HEK293 (cell line): ENCODE data around the gene SORL1.

ENCODE experiments used
- CTCF ChIA-PET: fragments of 350-600 bp; formaldehyde crosslinking; extraction: SDS; loops from one replicate; lab custom pipeline; 2021; ENCODE audit warnings: antibody characterized with exemption; lab: Yijun Ruan, JAX
- POLR2A ChIA-PET: fragments of 300-600 bp; formaldehyde crosslinking; extraction: SDS; loops from one replicate; lab custom pipeline; 2020; ENCODE audit warnings: antibody characterized with exemption, inconsistent platforms; lab: Yijun Ruan, JAX
- H3K27ac ChIP-seq: fragments of 200-500 bp; sonication (Bioruptor generic); 2 replicates; pipeline ENCODE4 v1.5.1; 2014; ENCODE audit warnings: low read depth, low read length, control low read depth, inconsistent platforms; ENCODE audit errors: extremely low read depth
- H3K36me3 ChIP-seq, 2 experiments: fragments of 200-500 bp in 1 of 2; sonication (Bioruptor generic) in 1 of 2; 1 replicate in 1 of 2; 2 replicates in 1 of 2; pipeline ENCODE4 v1.5.1; 2014 to 2017; ENCODE audit warnings: inconsistent platforms in 2 of 2, low read length in 2 of 2; ENCODE audit not compliant: control insufficient read depth in 2 of 2, insufficient read depth in 1 of 2
- H3K4me1 ChIP-seq: fragments of 200-500 bp; sonication (Bioruptor generic); 2 replicates; pipeline ENCODE4 v1.5.1; 2014; ENCODE audit warnings: mild to moderate bottlenecking, low read length, inconsistent platforms; ENCODE audit not compliant: control insufficient read depth, insufficient read depth
- H3K4me3 ChIP-seq: 2 replicates; pipeline ENCODE4 v1.5.1; 2011; ENCODE audit warnings: low read depth, mild to moderate bottlenecking, control low read depth, low read length, moderate library complexity
- H3K9me3 ChIP-seq: fragments of 200-500 bp; sonication (Bioruptor generic); 2 replicates; pipeline ENCODE4 v1.5.1; 2014; ENCODE audit warnings: low read depth, low read length, inconsistent platforms; ENCODE audit not compliant: control insufficient read depth, insufficient read depth
- BCL11A ChIP-seq: fragments of 450-650 bp; formaldehyde crosslinking; IDR thresholded peaks from 2 replicates; pipeline ENCODE4 v1.5.1; 2016; ENCODE audit warnings: low read depth, missing biosample characterization, missing genetic modification characterization
- ELK4 ChIP-seq: IDR thresholded peaks from 2 replicates; pipeline ENCODE4 v1.6.1; 2011; ENCODE audit warnings: mild to moderate bottlenecking, low read depth, low read length, borderline replicate concordance
- GLI2 ChIP-seq: fragments of 450-650 bp; formaldehyde crosslinking; IDR thresholded peaks from 2 replicates; pipeline ENCODE4; 2017; ENCODE audit warnings: missing biosample characterization, missing genetic modification characterization, low read depth, borderline replicate concordance
- HOXA7 ChIP-seq: sonication (generic); formaldehyde crosslinking; IDR thresholded peaks from 2 replicates; pipeline ENCODE4 v1.8.1; 2022; ENCODE audit warnings: missing genetic modification reagents, borderline replicate concordance
- RBAK ChIP-seq: fragments of 450-650 bp; formaldehyde crosslinking; IDR thresholded peaks from 2 replicates; pipeline ENCODE4 v1.5.1; 2016; ENCODE audit warnings: missing biosample characterization, missing genetic modification characterization
- SP7 ChIP-seq: fragments of 450-650 bp; formaldehyde crosslinking; IDR thresholded peaks from 2 replicates; pipeline ENCODE4 v1.5.1; 2016; ENCODE audit warnings: missing biosample characterization, missing genetic modification characterization
- WT1 ChIP-seq: fragments of 450-650 bp; formaldehyde crosslinking; IDR thresholded peaks from 2 replicates; pipeline ENCODE4 v1.5.1; 2016; ENCODE audit warnings: missing biosample characterization, missing genetic modification characterization
- YY2 ChIP-seq: fragments of 450-650 bp; formaldehyde crosslinking; IDR thresholded peaks from 2 replicates; pipeline ENCODE4 v1.5.1; 2016; ENCODE audit warnings: missing biosample characterization, missing genetic modification characterization
- ZBTB10 ChIP-seq: fragments of 450-650 bp; formaldehyde crosslinking; IDR thresholded peaks from 2 replicates; pipeline ENCODE4 v1.5.1; 2016; ENCODE audit warnings: missing biosample characterization, missing genetic modification characterization
- ZNF23 ChIP-seq: fragments of 450-650 bp; formaldehyde crosslinking; IDR thresholded peaks from 2 replicates; pipeline ENCODE4 v1.5.1; 2016; ENCODE audit warnings: missing biosample characterization, missing genetic modification characterization, borderline replicate concordance
- ZNF280C ChIP-seq: fragments of 450-650 bp; formaldehyde crosslinking; IDR thresholded peaks from 2 replicates; pipeline ENCODE4 v1.5.1; 2016; ENCODE audit warnings: missing biosample characterization, missing genetic modification characterization
- ZNF362 ChIP-seq: fragments of 450-650 bp; formaldehyde crosslinking; IDR thresholded peaks from 2 replicates; pipeline ENCODE4 v1.5.1; 2016; ENCODE audit warnings: missing biosample characterization, missing genetic modification characterization
- ZNF37A ChIP-seq: fragments of 450-650 bp; IDR thresholded peaks from 2 replicates; pipeline ENCODE4 v1.5.1; 2018; ENCODE audit warnings: missing biosample characterization, missing genetic modification characterization
- ZNF621 ChIP-seq: fragments of 450-650 bp; formaldehyde crosslinking; IDR thresholded peaks from 2 replicates; pipeline ENCODE4 v1.5.1; 2017; ENCODE audit warnings: missing biosample characterization, missing genetic modification characterization
- ZNF624 ChIP-seq: fragments of 450-650 bp; formaldehyde crosslinking; IDR thresholded peaks from 2 replicates; pipeline ENCODE4 v1.5.1; 2017; ENCODE audit warnings: missing biosample characterization, missing genetic modification characterization
- ZNF785 ChIP-seq: fragments of 450-650 bp; formaldehyde crosslinking; IDR thresholded peaks from 2 replicates; pipeline ENCODE4 v1.5.1; 2016; ENCODE audit warnings: missing biosample characterization, missing genetic modification characterization
- ZSCAN18 ChIP-seq: fragments of 450-650 bp; formaldehyde crosslinking; IDR thresholded peaks from 2 replicates; pipeline ENCODE4 v1.5.1; 2016; ENCODE audit warnings: missing biosample characterization, missing genetic modification characterization

Gene SORL1

GRCh38 chr11:121456151-121456550 lies 4.0 kb downstream of the SORL1 start:
- Histone ChIP-seq H3K9me3 (no peaks in the 10 kb centered on the region), H3K4me1 (no peaks in the 10 kb centered on the region; the same call in 1 of the 2 replicates), H3K36me3 (no peaks in the 10 kb centered on the region), H3K4me3 (no peak overlapping the region), H3K27ac (no peak overlapping the region)
- POLR2A ChIA-PET = interaction anchor here (1.7 kb wide), 1 partner anchor 10 kb away, joined by 7 read pairs; no protein-coding TSS in a partner anchor
- CTCF ChIA-PET = interaction anchor here (0.6 kb wide), 1 partner anchor 1100 kb away, joined by 4 read pairs; no protein-coding TSS in a partner anchor
- TF ChIP-seq HOXA7 = no peak
- no peak for TF ChIP-seq ZNF624
- no peak for TF ChIP-seq ELK4
- no peak for TF ChIP-seq ZNF280C (tag by site-specific recombination)
- no peak for TF ChIP-seq RBAK (tag by site-specific recombination)
- TF ChIP-seq ZBTB10 (tag by site-specific recombination) = no peak
- TF ChIP-seq BCL11A = no peak
- no peak for TF ChIP-seq GLI2 (tag by site-specific recombination)
- TF ChIP-seq YY2 = no peak
- no peak for TF ChIP-seq ZNF621 (tag by site-specific recombination)
- no peak for TF ChIP-seq ZNF37A (tag by site-specific recombination)
- TF ChIP-seq ZSCAN18 = no peak

GRCh38 chr11:121456816-121457431 lies 4.8 kb downstream of the SORL1 start:
- ChIA-PET CTCF (no interaction called here), POLR2A (interaction anchor here (0.9 to 1.7 kb wide), 2 partner anchors 10 to 48 kb away, joined by 3 to 7 read pairs; no protein-coding TSS in a partner anchor)
- Histone ChIP-seq H3K4me3 (no peak overlapping the region), H3K27ac (no peak overlapping the region), H3K9me3 (no peaks in the 10 kb centered on the region), H3K36me3 (no peaks in the 10 kb centered on the region), H3K4me1 (no peaks in the 10 kb centered on the region; the same call in none of the 2 replicates)
- TF ChIP-seq ZNF23 (tag by site-specific recombination) (no peak), SP7 (tag by site-specific recombination) (no peak), WT1 (no peak), ZNF785 (tag by site-specific recombination) (no peak), ZNF621 (tag by site-specific recombination) (no peak), ZNF362 (tag by site-specific recombination) (no peak)
